Astrocyte of the spinal cord (primary cell): ENCODE results near the gene CSGALNACT2.
A peak's percentile ranks its signal among the peaks of the same experiment; 100 is the strongest.

Source experiments
- DNase-seq: peaks from one replicate; pipeline ENCODE4 v3.0.0; 2011; ENCODE audit warnings: low read depth, low spot score
- H3K4me3 ChIP-seq: 2 replicates; pipeline ENCODE4 v1.5.1; 2011; ENCODE audit warnings: low read depth, mild to moderate bottlenecking, low read length, moderate library complexity
- CTCF ChIP-seq: IDR thresholded peaks from 2 replicates; pipeline ENCODE4 v1.5.1; 2012; ENCODE audit warnings: low read depth, mild to moderate bottlenecking, low read length, inconsistent platforms
- in situ Hi-C: cut with HindIII; loops from 2 replicates; pipeline ENCODE4 v1.10.0; 2017; ENCODE audit warnings: low sequenced_read_pairs

The CSGALNACT2 gene

GRCh38 chr10:43190289-43190688 lies 52.0 kb downstream of the CSGALNACT2 start:
- no peak for DNase-seq
- in situ Hi-C loops, result no loop called here
- TF ChIP-seq CTCF, result no peak
- no peak overlapping the region for H3K4me3 ChIP-seq

GRCh38 chr10:43190775-43191174 lies 52.5 kb downstream of the CSGALNACT2 start:
- DNase-seq, result peak; percentile 40
- in situ Hi-C loops, result no loop called here
- TF ChIP-seq CTCF, result no peak
- H3K4me3 ChIP-seq, result no peak overlapping the region

GRCh38 chr10:43192884-43193283 lies 54.6 kb downstream of the CSGALNACT2 start:
- H3K4me3 ChIP-seq, result no peak overlapping the region
- in situ Hi-C loops, result no loop called here
- TF ChIP-seq CTCF, result no peak
- no peak for DNase-seq

GRCh38 chr10:43193496-43194080 lies 55.3 kb downstream of the CSGALNACT2 start:
- no peak for TF ChIP-seq CTCF
- H3K4me3 ChIP-seq, result no peak overlapping the region
- in situ Hi-C loops, result no loop called here
- DNase-seq, result no peak

- in situ Hi-C loops, result no loop called here
- DNase-seq, result no peak
- TF ChIP-seq CTCF, result no peak
- H3K4me3 ChIP-seq, result no peak overlapping the region
Measured at GRCh38 chr10:43194266-43194665, 56.0 kb downstream of the CSGALNACT2 start.

GRCh38 chr10:43194859-43195258 lies 56.6 kb downstream of the CSGALNACT2 start:
- no peak for TF ChIP-seq CTCF
- no peak overlapping the region for H3K4me3 ChIP-seq
- in situ Hi-C loops, result no loop called here
- DNase-seq, result no peak

- no peak for TF ChIP-seq CTCF
- H3K4me3 ChIP-seq, result no peak overlapping the region
- DNase-seq, result no peak
- in situ Hi-C loops, result no loop called here
Measured at GRCh38 chr10:43195557-43195956, 57.3 kb downstream of the CSGALNACT2 start.
